ENCODE measurements around the gene ARHGAP10. TPM values are rescaled to one million over a fixed set of nuclear protein-coding genes. Genes with fewer than 3 reads are reported as not detected.

ARHGAP10 gene
- total and polyA plus RNA-seq, 10 of the 15 experiments (the other 5 are each of a cell fraction or from before 2014, with no cell fraction given): 1.3 to 25.8 (median 17.2) TPM

- no peak for TF ChIP-seq ZZZ3 (IDR thresholded peaks at IDR 0.05; ENCODE audit: control insufficient read depth, insufficient read length, low read depth)
- no peak for TF ChIP-seq MYB (IDR thresholded peaks at IDR 0.05; ENCODE audit: borderline replicate concordance, low read depth, low read length)
- no peak for TF ChIP-seq KAT2A (conservative IDR thresholded peaks at IDR 0.05; ENCODE audit: control insufficient read depth, low read depth, low read length)
- TF ChIP-seq BHLHE40 (IDR thresholded peaks at IDR 0.05; ENCODE audit: borderline replicate concordance in 1 of 2, low read depth in 2 of 2, low read length in 1 of 2): peak in 1 of 2 experiments; percentile 21; a peak in 1 of 4 replicates
- TF ChIP-seq NFYB (IDR thresholded peaks at IDR 0.05; ENCODE audit: insufficient read depth, low read depth, low read length): no peak
These were observed 325.6 kb downstream of the ARHGAP10 start (continued) for GRCh38 chr4:148057516-148057915.

GRCh38 chr4:148057984-148058859 lies 326.3 kb downstream of the ARHGAP10 start:
- ChIA-PET RAD21 (ENCODE audit: unreplicated experiment) (interaction anchor here (1.4 kb wide), 1 partner anchor 184 kb away, joined by 3 read pairs; no protein-coding TSS in a partner anchor), POLR2A (interaction anchor here (0.5 kb wide), 1 partner anchor 320 kb away, joined by 4 read pairs; no protein-coding TSS in a partner anchor), CTCF (interaction anchor here (1.8 to 2.3 kb wide), 3 partner anchors 75 to 384 kb away, joined by 5 to 11 read pairs (median 8); partner anchors contain the start of gene NR3C2), SMC1A (ENCODE audit: uncharacterized antibody, unreplicated experiment) (interaction anchor here (2.1 kb wide), 1 partner anchor 14 kb away, joined by 9 read pairs; no protein-coding TSS in a partner anchor)
- intact Hi-C loops (cut with micrococcal nuclease; ENCODE audit: unreplicated experiment): loop anchor here (5.0 to 10.0 kb wide), 3 partner anchors 116 to 443 kb away; partner anchors contain the start of genes NR3C2 and TMEM184C
- Histone ChIP-seq H3K4me2 (ENCODE audit: control insufficient read depth, insufficient read depth) (no peak overlapping the region), H3K27ac (ENCODE audit: control insufficient read depth, insufficient read depth) (no peak overlapping the region), H3K27me3 (replicated peaks in 1 of 2; ENCODE audit: control insufficient read depth in 2 of 2, insufficient read depth in 2 of 2, low read length in 1 of 2) (no peaks in the 10 kb centered on the region), H2AFZ (ENCODE audit: control insufficient read depth, low read depth, low read length) (no peak overlapping the region), H3K4me1 (ENCODE audit: control insufficient read depth, insufficient read depth, low read length) (peaks cover 36% of the 10 kb centered on the region), H3K9me3 (replicated peaks; ENCODE audit: control insufficient read depth, insufficient read depth, low read length) (no peaks in the 10 kb centered on the region), H3K36me3 (ENCODE audit: control insufficient read depth in 2 of 2, insufficient read depth in 2 of 2, low read length in 1 of 2) (peaks cover 1 to 5% of the 10 kb centered on the region in 2 experiments), H3K9ac (ENCODE audit: control insufficient read depth, insufficient read depth, low read length) (no peak overlapping the region), H4K20me1 (ENCODE audit: control insufficient read depth, insufficient read depth) (peaks cover 5% of the 10 kb centered on the region), H3K79me2 (ENCODE audit: control insufficient read depth, insufficient read depth, low read length) (peaks cover 3% of the 10 kb centered on the region; the same call in 1 of the 2 replicates), H3K4me3 (no peak overlapping the region)
- no peak for ATAC-seq
- WGBS (ENCODE audit: insufficient coverage, insufficient replicate concordance, low lambda C conversion rate, missing lambda C conversion rate): 48% methylated on average over 14 of the region's 14 CpGs
- no TSS peak for BruUV-seq (replicated peaks)
- no peak for DNase-seq (ENCODE audit: low read depth, low spot score)
- TF ChIP-seq RUNX3 (IDR thresholded peaks at IDR 0.05; ENCODE audit: low read length) (0 out of 2 replicates have a peak, but pooled peaks have one; percentile 5), STAT3 (IDR thresholded peaks at IDR 0.05; ENCODE audit: low read depth, low read length) (no peak), MYC (IDR thresholded peaks at IDR 0.05; ENCODE audit: insufficient read depth, insufficient read length, insufficient replicate concordance, low read length, severe bottlenecking) (no peak), BHLHE40 (IDR thresholded peaks at IDR 0.05; ENCODE audit: borderline replicate concordance in 1 of 2, low read depth in 2 of 2, low read length in 1 of 2) (peak; percentile 50 to 58; a peak in 1 of 4 replicates)
- no peak for FAIRE-seq
- in situ Hi-C loops (cut with MboI): loop anchor here (5.0 kb wide), 1 partner anchor 384 kb away; the partner anchor contains the start of gene NR3C2

Measured in GM12878 (cell line).